Neural cell (in vitro differentiated cells): ENCODE results near the gene AATK. TPM values are rescaled to one million over a fixed set of nuclear protein-coding genes. Genes with fewer than 3 reads are reported as not detected.

Source experiments
- H2AFZ ChIP-seq: fragments of 200-600, 300-800 bp; sonication (generic), shearing (Covaris generic); 2 replicates; pipeline ENCODE4 v1.6.0; 2014; ENCODE audit warnings: low read depth, mild to moderate bottlenecking, antibody characterized with exemption, low read length, moderate library complexity
- H3F3A ChIP-seq: fragments of 200-600 bp; shearing (Covaris generic); 2 replicates; pipeline ENCODE4 v1.6.1; 2016; ENCODE audit warnings: mild to moderate bottlenecking, moderate library complexity, mixed read lengths, antibody characterized with exemption, low read length; ENCODE audit not compliant: insufficient read depth, poor library complexity, severe bottlenecking
- H3K27ac ChIP-seq: fragments of 200-600, 300-800 bp; sonication (generic), shearing (Covaris generic); 2 replicates; pipeline ENCODE4 v1.5.1; 2014; ENCODE audit warnings: mild to moderate bottlenecking, low read length, moderate library complexity
- H3K27me3 ChIP-seq: fragments of 300-800, 200-600 bp; sonication (generic), shearing (Covaris generic); 2 replicates; pipeline ENCODE4 v1.6.0; 2014; ENCODE audit warnings: mild to moderate bottlenecking, low read depth, low read length, moderate library complexity; ENCODE audit not compliant: insufficient read depth
- H3K36me3 ChIP-seq: fragments of 300-800, 200-600 bp; sonication (generic), shearing (Covaris generic); 2 replicates; pipeline ENCODE4 v1.5.1; 2014; ENCODE audit warnings: mild to moderate bottlenecking, antibody characterized with exemption, low read length, moderate library complexity; ENCODE audit not compliant: insufficient read depth
- H3K4me2 ChIP-seq: fragments of 300-800, 200-600 bp; sonication (generic), shearing (Covaris generic); 2 replicates; pipeline ENCODE4 v1.6.0; 2014; ENCODE audit warnings: mild to moderate bottlenecking, low read length
- H3K4me3 ChIP-seq: fragments of 300-800, 200-600 bp; sonication (generic), shearing (Covaris generic); 2 replicates; pipeline ENCODE4 v1.5.1; 2014; ENCODE audit warnings: mild to moderate bottlenecking, low read length, moderate library complexity
- H3K79me2 ChIP-seq: fragments of 200-600 bp; shearing (Covaris generic); replicated peaks from 2 replicates; pipeline ENCODE4 v1.6.0; 2014; ENCODE audit warnings: mild to moderate bottlenecking, low read length, moderate library complexity; ENCODE audit not compliant: insufficient read depth
- H3K9ac ChIP-seq: fragments of 300-800, 200-600 bp; sonication (generic), shearing (Covaris generic); 2 replicates; pipeline ENCODE4 v1.6.1; 2016; ENCODE audit warnings: mild to moderate bottlenecking, low read length, mixed read lengths
- H3K9me2 ChIP-seq: fragments of 200-600 bp; shearing (Covaris generic); 2 replicates; pipeline ENCODE4 v1.6.1; 2016; ENCODE audit warnings: mild to moderate bottlenecking, low read length, mixed read lengths; ENCODE audit not compliant: insufficient read depth
- H3K9me3 ChIP-seq: fragments of 200-600, 300-800 bp; sonication (generic), shearing (Covaris generic); 2 replicates; pipeline ENCODE4 v1.6.1; 2016; ENCODE audit warnings: mild to moderate bottlenecking, mixed run types, low read length, moderate library complexity, mixed read lengths
- H4K20me1 ChIP-seq: fragments of 200-600 bp; shearing (Covaris generic); 2 replicates; pipeline ENCODE4 v1.6.1; 2016; ENCODE audit warnings: mild to moderate bottlenecking, mixed run types; ENCODE audit not compliant: insufficient read depth
- CTCF ChIP-seq: fragments of 450-650 bp; IDR thresholded peaks from 2 replicates; pipeline ENCODE4 v1.5.1; 2014; ENCODE audit warnings: antibody characterized with exemption, mild to moderate bottlenecking, moderate library complexity; ENCODE audit not compliant: poor library complexity, severe bottlenecking
- EP300 ChIP-seq: fragments of 450-650 bp; conservative IDR thresholded peaks from 2 replicates; pipeline ENCODE4 v1.6.1; 2014; ENCODE audit warnings: antibody characterized with exemption, mild to moderate bottlenecking, moderate library complexity; ENCODE audit not compliant: poor library complexity, severe bottlenecking
- EZH2 ChIP-seq: fragments of 200-600, 300-800 bp; shearing (Covaris generic), sonication (generic); IDR thresholded peaks from 2 replicates; pipeline ENCODE4 v1.6.1; 2014; ENCODE audit warnings: antibody characterized with exemption, low read length, borderline replicate concordance, mild to moderate bottlenecking; ENCODE audit not compliant: insufficient read depth, poor library complexity, severe bottlenecking
- MXI1 ChIP-seq: fragments of 450-650 bp; conservative IDR thresholded peaks from 2 replicates; pipeline ENCODE4 v1.6.1; 2014; ENCODE audit warnings: antibody characterized with exemption, mild to moderate bottlenecking; ENCODE audit not compliant: poor library complexity, severe bottlenecking
- POLR2AphosphoS5 ChIP-seq: IDR thresholded peaks from 2 replicates; pipeline ENCODE4 v1.6.1; 2012
- RAD21 ChIP-seq: fragments of 450-650 bp; conservative IDR thresholded peaks from 2 replicates; pipeline ENCODE4 v1.6.1; 2014; ENCODE audit warnings: antibody characterized with exemption, mild to moderate bottlenecking, moderate library complexity
- REST ChIP-seq: IDR thresholded peaks from 2 replicates; pipeline ENCODE4 v1.6.1; 2012; ENCODE audit warnings: borderline replicate concordance
- SMC3 ChIP-seq: fragments of 450-650 bp; conservative IDR thresholded peaks from 2 replicates; pipeline ENCODE4 v1.6.1; 2014; ENCODE audit warnings: antibody characterized with exemption, mild to moderate bottlenecking, moderate library complexity; ENCODE audit not compliant: poor library complexity
- TAF1 ChIP-seq: IDR thresholded peaks from 2 replicates; pipeline ENCODE4 v1.6.1; 2012; ENCODE audit warnings: low read depth
- polyA plus RNA-seq: library from polyadenylated mRNA; depleted of rRNA; stranded (reverse); fragments of >200 nt; gene quantifications from 2 replicates; pipeline ENCODE4 v1.2.3, GENCODE V29; 2014

AATK gene
- polyA plus RNA-seq, 1 donor from 2014 or later, result 11.1 TPM

GRCh38 chr17:81161536-81161935 is 4.5 kb downstream of the AATK start:
- no peaks in the 10 kb centered on the region for H3K36me3 ChIP-seq
- no peak overlapping the region for H3K9ac ChIP-seq
- H3K79me2 ChIP-seq, result no peaks in the 10 kb centered on the region
- no peaks in the 10 kb centered on the region for H3K9me2 ChIP-seq
- no peak overlapping the region for H2AFZ ChIP-seq
- H3F3A ChIP-seq, result no peaks in the 10 kb centered on the region
- no peaks in the 10 kb centered on the region for H3K9me3 ChIP-seq
- no peak overlapping the region for H3K4me3 ChIP-seq
- no peak for TF ChIP-seq REST
- no peak for TF ChIP-seq EZH2
- TF ChIP-seq RAD21, result no peak
- no peak for TF ChIP-seq CTCF
- TF ChIP-seq MXI1, result no peak
- TF ChIP-seq SMC3, result no peak
- TF ChIP-seq EP300, result no peak
- no peaks in the 10 kb centered on the region for H3K27me3 ChIP-seq
- H3K4me2 ChIP-seq, result no peak overlapping the region
- no peaks in the 10 kb centered on the region for H4K20me1 ChIP-seq
- H3K27ac ChIP-seq, result no peak overlapping the region

- H3K27me3 ChIP-seq, result no peaks in the 10 kb centered on the region
- no peaks in the 10 kb centered on the region for H3K79me2 ChIP-seq
- no peak overlapping the region for H3K4me3 ChIP-seq
- no peaks in the 10 kb centered on the region for H3F3A ChIP-seq
- H3K4me2 ChIP-seq, result no peak overlapping the region
- H3K36me3 ChIP-seq, result no peaks in the 10 kb centered on the region
- H2AFZ ChIP-seq, result no peak overlapping the region
- no peaks in the 10 kb centered on the region for H4K20me1 ChIP-seq
- TF ChIP-seq RAD21 (no peak), SMC3 (no peak), EZH2 (no peak), REST (no peak), EP300 (no peak), TAF1 (no peak), CTCF (no peak), POLR2AphosphoS5 (no peak), MXI1 (no peak)
- no peaks in the 10 kb centered on the region for H3K9me2 ChIP-seq
- H3K27ac ChIP-seq, result no peak overlapping the region
- H3K9me3 ChIP-seq, result no peaks in the 10 kb centered on the region
- no peak overlapping the region for H3K9ac ChIP-seq
These were observed 5.1 kb downstream of the AATK start for GRCh38 chr17:81160747-81161453.
